Measurements from ENCODE around the gene ZCCHC24. TPM values are rescaled to one million over a fixed set of nuclear protein-coding genes. Genes with fewer than 3 reads are reported as not detected.

ZCCHC24 gene
- total RNA-seq, 1 donor from 2014 or later: 5.9 TPM

GRCh38 chr10:79429751-79430150 lies 15.7 kb downstream of the ZCCHC24 start:
- H2AFZ ChIP-seq (replicated peaks): no peak overlapping the region
- Mint-ChIP-seq H3K9me3 (no peaks in the 10 kb centered on the region), H3K4me1 (peaks cover 5% of the 10 kb centered on the region), H3K4me3 (no peak overlapping the region), H3K27ac (no peak overlapping the region), H3K27me3 (ENCODE audit: insufficient read depth, low read depth) (peaks cover 2% of the 10 kb centered on the region), H3K36me3 (peaks cover 2% of the 10 kb centered on the region)
- TF ChIP-seq EZH2 (IDR thresholded peaks at IDR 0.05) (no peak), CTCF (IDR thresholded peaks at IDR 0.05) (no peak), EZH2phosphoT487 (IDR thresholded peaks at IDR 0.05) (no peak)
- H3K9me3 ChIP-seq (ENCODE audit: low read depth): no peaks in the 10 kb centered on the region
- no peak overlapping the region for H3K27ac ChIP-seq
- H3K9ac ChIP-seq: no peak overlapping the region
- H4K20me1 ChIP-seq (ENCODE audit: low read depth): no peaks in the 10 kb centered on the region
- no peak overlapping the region for H3K4me3 ChIP-seq
- peaks cover 7% of the 10 kb centered on the region for H3K4me1 ChIP-seq
- H3K27me3 ChIP-seq: no peaks in the 10 kb centered on the region
- H3K4me2 ChIP-seq: no peak overlapping the region
- H3K36me3 ChIP-seq: no peaks in the 10 kb centered on the region
- no peaks in the 10 kb centered on the region for H3K79me2 ChIP-seq (ENCODE audit: low read depth)
- no peaks in the 10 kb centered on the region for H3F3A ChIP-seq (ENCODE audit: low read depth)
- DNase-seq (ENCODE audit: low spot score): no peak

- H3K27ac ChIP-seq: no peak overlapping the region
- no peak overlapping the region for H3K4me3 ChIP-seq
- no peak overlapping the region for H3K9ac ChIP-seq
- TF ChIP-seq CTCF (IDR thresholded peaks at IDR 0.05) (no peak), EZH2phosphoT487 (IDR thresholded peaks at IDR 0.05) (no peak), EZH2 (IDR thresholded peaks at IDR 0.05) (no peak)
- H3K27me3 Mint-ChIP-seq (ENCODE audit: insufficient read depth, low read depth): peaks cover 2% of the 10 kb centered on the region
- no peaks in the 10 kb centered on the region for H3F3A ChIP-seq (ENCODE audit: low read depth)
- no peaks in the 10 kb centered on the region for H3K79me2 ChIP-seq (ENCODE audit: low read depth)
- no peak overlapping the region for H3K27ac Mint-ChIP-seq
- peaks cover 7% of the 10 kb centered on the region for H3K4me1 ChIP-seq
- H3K36me3 Mint-ChIP-seq: peaks cover 2% of the 10 kb centered on the region
- DNase-seq (ENCODE audit: low spot score): no peak
- no peaks in the 10 kb centered on the region for H3K9me3 ChIP-seq (ENCODE audit: low read depth)
- H3K36me3 ChIP-seq: no peaks in the 10 kb centered on the region
- H3K27me3 ChIP-seq: no peaks in the 10 kb centered on the region
- no peak overlapping the region for H2AFZ ChIP-seq (replicated peaks)
- H3K9me3 Mint-ChIP-seq: no peaks in the 10 kb centered on the region
- H3K4me2 ChIP-seq: no peak overlapping the region
- peaks cover 10% of the 10 kb centered on the region for H3K4me1 Mint-ChIP-seq
- no peak overlapping the region for H3K4me3 Mint-ChIP-seq
- H4K20me1 ChIP-seq (ENCODE audit: low read depth): no peaks in the 10 kb centered on the region
Measured at GRCh38 chr10:79427965-79428364, 17.5 kb downstream of the ZCCHC24 start.

GRCh38 chr10:79425074-79425532 lies 20.3 kb downstream of the ZCCHC24 start:
- no peaks in the 10 kb centered on the region for H3K9me3 Mint-ChIP-seq
- H3K27ac Mint-ChIP-seq: no peak overlapping the region
- no peaks in the 10 kb centered on the region for H3K79me2 ChIP-seq (ENCODE audit: low read depth)

More at GRCh38 chr10:79425074-79425532, 20.3 kb downstream of the ZCCHC24 start:
- Histone ChIP-seq H3F3A (ENCODE audit: low read depth) (no peaks in the 10 kb centered on the region), H4K20me1 (ENCODE audit: low read depth) (peaks cover 4% of the 10 kb centered on the region), H3K27ac (no peak overlapping the region), H3K9me3 (ENCODE audit: low read depth) (no peaks in the 10 kb centered on the region), H2AFZ (replicated peaks) (no peak overlapping the region), H3K27me3 (no peaks in the 10 kb centered on the region), H3K4me1 (peaks cover 8% of the 10 kb centered on the region), H3K36me3 (no peaks in the 10 kb centered on the region), H3K9ac (no peak overlapping the region), H3K4me3 (no peak overlapping the region), H3K4me2 (no peak overlapping the region)
- Mint-ChIP-seq H3K36me3 (peaks cover 2% of the 10 kb centered on the region), H3K4me1 (peaks cover 15% of the 10 kb centered on the region), H3K4me3 (no peak overlapping the region), H3K27me3 (ENCODE audit: insufficient read depth, low read depth) (no peaks in the 10 kb centered on the region)
- TF ChIP-seq EZH2phosphoT487 (IDR thresholded peaks at IDR 0.05): no peak
- no peak for TF ChIP-seq EZH2 (IDR thresholded peaks at IDR 0.05)
- no peak for TF ChIP-seq CTCF (IDR thresholded peaks at IDR 0.05)
- DNase-seq (ENCODE audit: low spot score): no peak
